SU-DHL-6 (cell line): ENCODE data around the gene MAN2A1.

Experiments used
- H2AFZ ChIP-seq: fragments of 200-600 bp; sonication (generic); 2 replicates; pipeline ENCODE4 v1.6.1; 2014; ENCODE audit warnings: low read depth, mild to moderate bottlenecking, moderate library complexity, mixed read lengths, antibody characterized with exemption, low read length; ENCODE audit not compliant: severe bottlenecking
- H3F3A ChIP-seq: fragments of 200-600 bp; shearing (Covaris generic); 2 replicates; pipeline ENCODE4 v1.6.0; 2016; ENCODE audit warnings: antibody characterized with exemption, mild to moderate bottlenecking; ENCODE audit not compliant: insufficient read depth
- H3K27ac ChIP-seq: fragments of 200-600 bp; sonication (generic); 2 replicates; pipeline ENCODE4 v1.5.1; 2016; ENCODE audit warnings: low read depth, mild to moderate bottlenecking, low read length, moderate library complexity, mixed read lengths
- H3K27me3 ChIP-seq: fragments of 200-600 bp; sonication (generic), shearing (Covaris generic); 2 replicates; pipeline ENCODE4 v1.6.0; 2014; ENCODE audit warnings: mild to moderate bottlenecking, low read length
- H3K36me3 ChIP-seq: fragments of 200-600 bp; sonication (generic); 2 replicates; pipeline ENCODE4 v1.6.1; 2014; ENCODE audit warnings: mild to moderate bottlenecking, low read length, mixed read lengths
- H3K4me2 ChIP-seq: fragments of 300-600, 200-600 bp; shearing (Covaris generic), sonication (generic); 2 replicates; pipeline ENCODE4 v1.6.0; 2014; ENCODE audit warnings: low read length, low read depth, mild to moderate bottlenecking; ENCODE audit not compliant: poor library complexity, severe bottlenecking
- H3K4me3 ChIP-seq: fragments of 200-600 bp; sonication (generic); 2 replicates; pipeline ENCODE4 v1.5.1; 2014; ENCODE audit warnings: antibody characterized with exemption, low read length, mild to moderate bottlenecking, mixed read lengths; ENCODE audit not compliant: insufficient read depth, poor library complexity, severe bottlenecking
- H3K79me2 ChIP-seq: fragments of 200-600 bp; sonication (generic); 2 replicates; pipeline ENCODE4 v1.6.1; 2014; ENCODE audit warnings: mild to moderate bottlenecking, low read length, moderate library complexity; ENCODE audit not compliant: insufficient read depth
- H3K9ac ChIP-seq: fragments of 200-600 bp; sonication (generic); 2 replicates; pipeline ENCODE4 v1.7.0; 2014; ENCODE audit warnings: mild to moderate bottlenecking, low read length
- H3K9me2 ChIP-seq: fragments of 200-600 bp; sonication (generic); replicated peaks from 2 replicates; pipeline ENCODE4 v1.6.1; 2014; ENCODE audit warnings: low read length; ENCODE audit not compliant: insufficient read depth
- H3K9me3 ChIP-seq: fragments of 200-600 bp; sonication (generic); 2 replicates; pipeline ENCODE4 v1.6.1; 2014; ENCODE audit warnings: low read length, mixed read lengths; ENCODE audit not compliant: insufficient read depth
- H4K20me1 ChIP-seq: fragments of 200-600 bp; sonication (generic); 2 replicates; pipeline ENCODE4 v1.6.1; 2014; ENCODE audit warnings: low read depth, mild to moderate bottlenecking, antibody characterized with exemption, low read length, moderate library complexity, mixed read lengths
- EZH2phosphoT487 ChIP-seq: fragments of 200-600 bp; sonication (generic), shearing (Covaris generic); conservative IDR thresholded peaks from 2 replicates; pipeline ENCODE4 v1.6.1; 2018; ENCODE audit warnings: mild to moderate bottlenecking, antibody characterized with exemption, low read length, moderate library complexity, mixed read lengths
- TF ChIP-seq, protein P1 (sequence below): fragments of 200-600 bp; sonication (generic); IDR thresholded peaks from one replicate; pipeline ENCODE4 v1.5.1; 2017; ENCODE audit warnings: antibody characterized with exemption, mild to moderate bottlenecking, low read length, moderate library complexity; ENCODE audit not compliant: insufficient read depth, poor library complexity, severe bottlenecking

The MAN2A1 gene

DNA sequence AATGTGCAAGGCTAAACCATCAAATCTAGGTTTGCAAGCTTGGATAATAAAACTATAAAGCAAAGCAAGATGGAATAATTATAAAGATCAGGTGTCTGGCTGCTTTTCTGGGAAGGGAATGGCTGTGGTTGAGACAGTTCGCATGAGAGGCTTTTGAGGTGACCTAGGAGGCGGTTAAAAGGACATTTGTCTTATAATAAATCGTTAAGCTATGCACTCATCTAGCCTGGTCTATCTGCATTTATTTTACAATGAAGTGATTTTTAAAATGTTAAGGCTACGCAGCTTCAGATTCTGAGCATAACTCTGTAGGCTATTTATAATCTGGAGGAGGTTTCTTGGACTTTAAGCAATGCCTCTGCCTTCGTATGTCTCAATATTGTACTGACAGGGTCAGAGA, 29.4 kb upstream of the MAN2A1 start:
- no peak overlapping the region for H2AFZ ChIP-seq
- H3K9ac ChIP-seq, result no peak overlapping the region
- no peaks in the 10 kb centered on the region for H4K20me1 ChIP-seq
- no peak overlapping the region for H3K4me2 ChIP-seq
- H3K9me2 ChIP-seq, result no peaks in the 10 kb centered on the region
- no peaks in the 10 kb centered on the region for H3K9me3 ChIP-seq
- TF ChIP-seq, protein P1, sequence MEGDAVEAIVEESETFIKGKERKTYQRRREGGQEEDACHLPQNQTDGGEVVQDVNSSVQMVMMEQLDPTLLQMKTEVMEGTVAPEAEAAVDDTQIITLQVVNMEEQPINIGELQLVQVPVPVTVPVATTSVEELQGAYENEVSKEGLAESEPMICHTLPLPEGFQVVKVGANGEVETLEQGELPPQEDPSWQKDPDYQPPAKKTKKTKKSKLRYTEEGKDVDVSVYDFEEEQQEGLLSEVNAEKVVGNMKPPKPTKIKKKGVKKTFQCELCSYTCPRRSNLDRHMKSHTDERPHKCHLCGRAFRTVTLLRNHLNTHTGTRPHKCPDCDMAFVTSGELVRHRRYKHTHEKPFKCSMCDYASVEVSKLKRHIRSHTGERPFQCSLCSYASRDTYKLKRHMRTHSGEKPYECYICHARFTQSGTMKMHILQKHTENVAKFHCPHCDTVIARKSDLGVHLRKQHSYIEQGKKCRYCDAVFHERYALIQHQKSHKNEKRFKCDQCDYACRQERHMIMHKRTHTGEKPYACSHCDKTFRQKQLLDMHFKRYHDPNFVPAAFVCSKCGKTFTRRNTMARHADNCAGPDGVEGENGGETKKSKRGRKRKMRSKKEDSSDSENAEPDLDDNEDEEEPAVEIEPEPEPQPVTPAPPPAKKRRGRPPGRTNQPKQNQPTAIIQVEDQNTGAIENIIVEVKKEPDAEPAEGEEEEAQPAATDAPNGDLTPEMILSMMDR, result no peak
- no peak for TF ChIP-seq EZH2phosphoT487
- no peak overlapping the region for H3K27ac ChIP-seq
- H3F3A ChIP-seq, result no peaks in the 10 kb centered on the region
- no peaks in the 10 kb centered on the region for H3K79me2 ChIP-seq
- no peak overlapping the region for H3K4me3 ChIP-seq
- no peaks in the 10 kb centered on the region for H3K36me3 ChIP-seq
- no peaks in the 10 kb centered on the region for H3K27me3 ChIP-seq

DNA sequence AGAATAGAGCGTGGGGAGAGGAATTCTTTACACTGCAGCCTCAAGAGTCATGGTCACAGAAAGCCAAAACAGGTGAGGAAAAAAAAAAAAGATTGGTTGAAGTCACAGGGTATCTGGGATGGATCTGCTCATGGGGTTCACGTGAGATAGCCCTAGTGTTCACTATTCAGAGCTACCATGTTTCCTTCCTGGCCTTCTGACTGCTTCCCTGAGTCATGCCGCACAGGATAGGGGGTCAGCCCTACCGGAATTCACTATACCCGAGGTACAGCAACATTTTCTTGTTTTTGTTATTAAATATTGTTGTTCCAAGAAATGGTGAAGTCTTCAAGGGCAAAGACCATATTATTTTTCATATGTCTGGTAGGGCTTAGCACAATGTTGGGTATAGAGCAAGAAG, 21.5 kb upstream of the MAN2A1 start:
- H3F3A ChIP-seq, result no peaks in the 10 kb centered on the region
- H4K20me1 ChIP-seq, result no peaks in the 10 kb centered on the region
- H3K79me2 ChIP-seq, result no peaks in the 10 kb centered on the region
- H3K9me2 ChIP-seq, result no peaks in the 10 kb centered on the region
- H2AFZ ChIP-seq, result no peak overlapping the region
- no peaks in the 10 kb centered on the region for H3K36me3 ChIP-seq
- TF ChIP-seq, protein P1, result no peak
- TF ChIP-seq EZH2phosphoT487, result no peak
- H3K27me3 ChIP-seq, result no peaks in the 10 kb centered on the region
- no peaks in the 10 kb centered on the region for H3K9me3 ChIP-seq
- no peak overlapping the region for H3K4me3 ChIP-seq
- H3K9ac ChIP-seq, result no peak overlapping the region
- no peak overlapping the region for H3K27ac ChIP-seq
- H3K4me2 ChIP-seq, result no peak overlapping the region

DNA sequence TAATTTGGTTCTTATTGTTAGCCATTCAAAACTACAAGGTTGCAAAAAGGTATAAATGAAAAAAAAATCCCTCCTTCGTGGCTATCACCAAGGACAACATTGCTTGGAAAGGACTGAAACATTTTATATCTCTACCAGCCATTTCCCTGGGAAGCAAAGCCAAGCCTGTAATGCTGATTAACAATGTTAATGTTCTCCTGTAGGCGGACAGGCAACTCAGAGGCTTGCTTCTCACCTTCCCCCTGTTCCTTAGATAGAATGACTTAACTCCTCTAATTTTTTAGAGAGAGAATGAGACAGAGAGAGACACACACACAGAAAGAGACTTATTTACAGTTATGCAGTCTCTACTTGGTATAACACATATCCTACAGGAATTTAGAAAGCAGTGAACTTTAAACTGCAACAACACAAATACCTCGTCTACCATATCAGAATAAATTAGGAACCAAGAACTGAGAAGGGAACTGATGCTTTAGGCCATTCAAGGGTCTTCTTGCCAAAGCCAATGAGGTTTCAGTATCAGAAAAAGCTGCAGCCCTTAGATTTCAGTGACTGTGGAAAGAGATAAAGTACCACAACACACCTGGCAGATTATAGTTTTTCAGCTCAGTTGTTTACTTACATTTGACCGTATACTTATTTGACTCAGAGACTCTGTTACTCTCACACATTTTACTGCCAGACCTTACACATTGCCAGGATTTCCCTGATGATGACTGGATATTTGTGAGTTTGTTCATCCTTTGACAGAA, 20.9 kb upstream of the MAN2A1 start:
- Histone ChIP-seq H3K9me2 (no peaks in the 10 kb centered on the region), H3K27me3 (no peaks in the 10 kb centered on the region), H3K79me2 (no peaks in the 10 kb centered on the region), H3K36me3 (no peaks in the 10 kb centered on the region), H3F3A (no peaks in the 10 kb centered on the region), H4K20me1 (no peaks in the 10 kb centered on the region), H3K27ac (no peak overlapping the region), H3K9ac (no peak overlapping the region), H3K4me2 (no peak overlapping the region), H3K4me3 (no peak overlapping the region), H3K9me3 (no peaks in the 10 kb centered on the region), H2AFZ (no peak overlapping the region)
- TF ChIP-seq, protein P1, result no peak
- TF ChIP-seq EZH2phosphoT487, result no peak
